ENCODE measurements around the gene KCNK18. TPM values are rescaled to one million over a fixed set of nuclear protein-coding genes. Genes with fewer than 3 reads are reported as not detected.
"Not testable (repeated sequence)": the region's sequence is repeated elsewhere in the genome, so short reads cannot be mapped to it uniquely, and the experiment has no call there.

The KCNK18 gene
- polyA plus RNA-seq, 4 donors = not detected

DNA sequence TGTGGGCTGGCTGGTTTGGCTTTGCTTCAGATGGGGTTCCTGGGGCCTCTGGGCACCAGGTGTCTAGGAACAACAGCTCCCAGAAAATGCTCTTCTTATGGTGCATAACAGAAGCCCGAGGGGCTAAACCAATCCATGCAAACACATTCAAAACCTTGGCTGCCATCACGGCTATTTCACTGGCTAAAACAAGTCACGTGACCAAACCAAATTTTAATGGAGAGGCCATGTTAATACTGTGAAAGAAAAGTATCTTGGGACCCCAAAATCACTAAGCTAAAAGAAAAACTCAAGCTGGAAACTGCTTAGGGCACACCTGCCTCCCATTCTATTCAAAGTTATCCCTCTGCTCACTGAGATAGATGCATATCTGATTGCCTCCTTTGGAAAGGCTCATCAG is 19.1 kb upstream of the KCNK18 start:
- Histone ChIP-seq H3K36me3 (ENCODE audit: control insufficient read depth in 3 of 3, insufficient read depth in 2 of 3, low read depth in 1 of 3, low read length in 3 of 3) (no peaks in the 10 kb centered on the region), H3K9me3 (ENCODE audit: control insufficient read depth in 2 of 2, insufficient read depth in 1 of 2, low read depth in 1 of 2, low read length in 1 of 2) (no peaks in the 10 kb centered on the region), H3K27ac (ENCODE audit: low read depth in 1 of 3, low read length in 2 of 3) (no peak overlapping the region), H3K4me1 (ENCODE audit: control insufficient read depth in 3 of 3, insufficient read depth in 2 of 3, low read depth in 1 of 3, low read length in 2 of 3) (peaks cover 0 to 5% (median 2%) of the 10 kb centered on the region in 3 donors), H3K27me3 (ENCODE audit: control insufficient read depth in 3 of 3, insufficient read depth in 3 of 3, low read length in 3 of 3) (peaks cover 0 to 12% (median 7%) of the 10 kb centered on the region in 3 donors), H3K4me3 (ENCODE audit: low read depth in 1 of 3, low read length in 3 of 3) (no peak overlapping the region)
- DNase-seq = no peak
- WGBS, 3 donors = 66 to 73% (median 71%) methylated on average over 3 of the region's 3 CpGs
- no peak for FAIRE-seq

DNA sequence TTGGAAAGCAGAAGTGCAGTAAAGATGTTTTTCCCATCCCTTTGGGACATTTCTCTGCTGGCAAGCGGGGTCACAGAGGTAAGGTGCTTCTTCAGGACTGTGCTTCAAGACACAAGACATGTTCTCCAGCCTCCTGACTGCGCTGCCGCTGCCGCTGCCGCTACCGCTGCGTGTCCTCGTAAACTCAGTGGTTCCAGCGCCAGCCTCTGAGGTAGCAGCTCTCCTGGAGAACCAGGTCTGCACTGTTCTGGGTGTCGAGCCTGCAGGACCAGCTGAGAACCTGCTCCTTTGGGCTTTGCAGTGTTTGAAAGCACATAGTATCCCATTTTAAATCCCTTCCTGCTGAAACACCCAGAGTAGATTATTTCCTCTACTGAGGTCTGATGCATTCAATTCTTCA is 13.0 kb upstream of the KCNK18 start:
- DNase-seq = no peak
- Histone ChIP-seq H3K27ac (ENCODE audit: low read depth in 1 of 3, low read length in 2 of 3) (no peak overlapping the region), H3K4me3 (ENCODE audit: low read depth in 1 of 3, low read length in 3 of 3) (no peak overlapping the region), H3K9me3 (ENCODE audit: control insufficient read depth in 2 of 2, insufficient read depth in 1 of 2, low read depth in 1 of 2, low read length in 1 of 2) (peaks cover 0 to 1% of the 10 kb centered on the region in 2 donors), H3K36me3 (ENCODE audit: control insufficient read depth in 3 of 3, insufficient read depth in 2 of 3, low read depth in 1 of 3, low read length in 3 of 3) (no peaks in the 10 kb centered on the region), H3K27me3 (ENCODE audit: control insufficient read depth in 3 of 3, insufficient read depth in 3 of 3, low read length in 3 of 3) (peaks cover 0 to 7% (median 4%) of the 10 kb centered on the region in 3 donors), H3K4me1 (ENCODE audit: control insufficient read depth in 3 of 3, insufficient read depth in 2 of 3, low read depth in 1 of 3, low read length in 2 of 3) (no peaks in the 10 kb centered on the region)
- 88 to 90% (median 89%) methylated on average over 10 of the region's 10 CpGs for WGBS, 3 donors
- FAIRE-seq = no peak

DNA sequence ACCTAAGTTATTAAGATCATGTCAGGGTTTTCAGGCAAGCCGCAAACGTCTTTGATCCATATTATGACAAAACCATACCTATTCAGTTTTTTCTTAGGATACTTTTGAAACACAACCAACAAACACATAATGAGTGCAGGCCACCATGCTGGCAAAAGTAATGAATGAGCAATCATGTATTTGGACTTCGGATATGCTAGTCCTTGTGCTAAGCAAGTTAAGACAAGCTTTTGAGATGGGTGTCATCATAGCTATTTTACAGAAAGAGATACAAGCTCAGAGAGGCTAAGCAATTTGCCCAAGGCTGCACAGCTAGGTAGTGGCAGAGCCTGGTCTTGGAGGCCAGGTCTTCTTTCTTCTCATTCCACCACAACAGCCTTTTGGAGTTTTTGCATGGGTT is 12.5 kb upstream of the KCNK18 start:
- FAIRE-seq (no peak), DNase-seq (no peak)
- WGBS, 3 donors = 75 to 88% (median 79%) methylated on average over 3 of the region's 3 CpGs
- H3K4me1 ChIP-seq (ENCODE audit: control insufficient read depth in 3 of 3, insufficient read depth in 2 of 3, low read depth in 1 of 3, low read length in 2 of 3) = no peaks in the 10 kb centered on the region
- H3K27me3 ChIP-seq (ENCODE audit: control insufficient read depth in 3 of 3, insufficient read depth in 3 of 3, low read length in 3 of 3) = peaks cover 0 to 7% (median 4%) of the 10 kb centered on the region in 3 donors
- no peak overlapping the region for H3K27ac ChIP-seq (ENCODE audit: low read depth in 1 of 3, low read length in 2 of 3)
- peaks cover 0 to 6% of the 10 kb centered on the region in 2 donors for H3K9me3 ChIP-seq (ENCODE audit: control insufficient read depth in 2 of 2, insufficient read depth in 1 of 2, low read depth in 1 of 2, low read length in 1 of 2)
- H3K36me3 ChIP-seq (ENCODE audit: control insufficient read depth in 3 of 3, insufficient read depth in 2 of 3, low read depth in 1 of 3, low read length in 3 of 3) = no peaks in the 10 kb centered on the region
- H3K4me3 ChIP-seq (ENCODE audit: low read depth in 1 of 3, low read length in 3 of 3) = no peak overlapping the region

DNA sequence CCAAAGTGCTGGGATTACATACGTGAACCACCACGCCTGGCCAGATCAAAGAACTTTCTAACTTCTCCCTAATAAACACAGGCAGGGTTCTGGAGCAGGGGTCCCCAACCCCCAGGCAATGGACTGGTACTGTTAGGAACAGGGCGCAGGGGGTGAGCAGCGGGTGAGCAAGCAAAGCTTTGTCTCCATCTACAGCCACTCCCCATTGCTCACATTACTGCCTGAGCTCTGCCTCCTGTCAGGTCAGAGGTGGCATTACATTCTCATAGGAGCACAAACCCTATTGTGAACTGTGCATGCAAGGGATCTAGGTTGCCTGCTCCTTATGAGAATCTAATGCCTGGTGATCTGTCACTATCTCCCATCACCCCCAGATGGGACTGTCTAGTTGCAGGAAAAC is 11.5 kb upstream of the KCNK18 start:
- DNase-seq; H3K27ac ChIP-seq (ENCODE audit: low read depth in 1 of 3, low read length in 2 of 3); H3K4me1 ChIP-seq (ENCODE audit: control insufficient read depth in 3 of 3, insufficient read depth in 2 of 3, low read depth in 1 of 3, low read length in 2 of 3); H3K27me3 ChIP-seq (ENCODE audit: control insufficient read depth in 3 of 3, insufficient read depth in 3 of 3, low read length in 3 of 3); H3K9me3 ChIP-seq (ENCODE audit: control insufficient read depth in 2 of 2, insufficient read depth in 1 of 2, low read depth in 1 of 2, low read length in 1 of 2); FAIRE-seq; H3K36me3 ChIP-seq (ENCODE audit: control insufficient read depth in 3 of 3, insufficient read depth in 2 of 3, low read depth in 1 of 3, low read length in 3 of 3); H3K4me3 ChIP-seq (ENCODE audit: low read depth in 1 of 3, low read length in 3 of 3): not testable (repeated sequence)
- 93 to 97% (median 94%) methylated on average over 4 of the region's 4 CpGs for WGBS, 3 donors

DNA sequence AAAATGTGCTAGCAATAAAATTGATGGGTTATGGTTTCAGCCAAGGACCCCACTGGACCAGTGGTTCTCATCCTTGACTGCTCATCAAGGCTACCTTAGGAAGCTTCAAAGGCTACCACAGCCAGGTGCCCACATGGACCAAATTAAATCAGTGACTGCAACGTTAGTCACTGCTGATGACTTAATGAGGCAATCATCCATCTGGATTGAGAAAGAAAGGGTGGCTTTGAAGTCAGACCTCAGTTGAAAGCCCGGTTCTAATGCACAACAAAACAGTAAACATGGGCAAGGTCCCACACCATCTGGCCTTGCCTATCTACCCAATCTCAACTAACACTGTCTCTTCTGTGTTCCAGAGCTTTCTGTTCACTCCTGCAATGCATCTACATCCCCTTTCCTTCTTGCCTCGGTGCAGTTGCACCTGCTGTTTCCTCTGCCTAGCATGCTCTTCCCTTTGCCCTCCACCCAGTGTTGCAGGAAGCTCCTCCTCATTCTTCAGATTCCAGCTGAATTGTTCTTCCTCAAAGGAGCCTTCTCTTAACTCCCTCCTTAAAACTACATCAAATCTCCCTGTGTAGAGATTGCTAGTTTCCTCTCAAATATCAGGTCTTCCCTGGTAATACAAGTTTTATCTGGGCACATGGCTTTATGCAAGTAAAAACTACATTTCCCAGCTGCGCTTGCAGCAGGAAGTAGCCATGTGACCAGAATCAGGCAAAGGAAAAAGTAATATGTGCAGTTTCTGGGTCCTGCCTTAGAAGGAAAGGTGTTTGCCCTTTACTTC is 10.3 kb upstream of the KCNK18 start:
- Histone ChIP-seq H3K27ac (ENCODE audit: low read depth in 1 of 3, low read length in 2 of 3) (no peak overlapping the region), H3K9me3 (ENCODE audit: control insufficient read depth in 2 of 2, insufficient read depth in 1 of 2, low read depth in 1 of 2, low read length in 1 of 2) (peaks cover 0 to 6% of the 10 kb centered on the region in 2 donors), H3K27me3 (ENCODE audit: control insufficient read depth in 3 of 3, insufficient read depth in 3 of 3, low read length in 3 of 3) (peaks cover 0 to 5% (median 0%) of the 10 kb centered on the region in 3 donors), H3K36me3 (ENCODE audit: control insufficient read depth in 3 of 3, insufficient read depth in 2 of 3, low read depth in 1 of 3, low read length in 3 of 3) (no peaks in the 10 kb centered on the region), H3K4me3 (ENCODE audit: low read depth in 1 of 3, low read length in 3 of 3) (no peak overlapping the region), H3K4me1 (ENCODE audit: control insufficient read depth in 3 of 3, insufficient read depth in 2 of 3, low read depth in 1 of 3, low read length in 2 of 3) (no peaks in the 10 kb centered on the region)
- FAIRE-seq (no peak), DNase-seq (peak in 1 of 2 donors; percentile 10)
- WGBS, 3 donors = 32 to 57% (median 41%) methylated on average over 4 of the region's 4 CpGs

DNA sequence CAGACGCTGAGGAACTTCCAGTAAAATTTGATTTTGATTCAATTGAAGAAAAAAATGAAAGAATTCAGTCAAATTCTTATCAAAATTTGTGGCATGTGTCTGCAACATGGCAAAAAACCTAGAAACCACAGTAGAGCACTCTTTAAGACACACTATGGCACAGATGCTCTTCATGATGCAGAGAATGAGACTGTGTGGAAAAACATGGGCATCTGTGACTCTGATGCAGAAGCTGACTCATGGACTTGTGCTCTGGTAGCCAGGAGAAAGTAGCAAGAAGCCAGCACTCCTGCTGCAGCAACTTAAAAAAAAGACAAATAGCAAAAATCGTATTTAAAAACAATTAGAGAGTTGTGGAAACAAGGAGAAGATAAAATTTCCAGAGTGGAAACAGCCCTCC is 8.9 kb upstream of the KCNK18 start:
- FAIRE-seq (no peak), DNase-seq (no peak)
- H3K36me3 ChIP-seq (ENCODE audit: control insufficient read depth in 3 of 3, insufficient read depth in 2 of 3, low read depth in 1 of 3, low read length in 3 of 3) = no peaks in the 10 kb centered on the region
- H3K27ac ChIP-seq (ENCODE audit: low read depth in 1 of 3, low read length in 2 of 3) = no peak overlapping the region
- H3K9me3 ChIP-seq (ENCODE audit: control insufficient read depth in 2 of 2, insufficient read depth in 1 of 2, low read depth in 1 of 2, low read length in 1 of 2) = peaks cover 0 to 6% of the 10 kb centered on the region in 2 donors
- no peaks in the 10 kb centered on the region for H3K4me1 ChIP-seq (ENCODE audit: control insufficient read depth in 3 of 3, insufficient read depth in 2 of 3, low read depth in 1 of 3, low read length in 2 of 3)
- no peak overlapping the region for H3K4me3 ChIP-seq (ENCODE audit: low read depth in 1 of 3, low read length in 3 of 3)
- WGBS, 3 donors = 74 to 83% (median 81%) methylated on average over 2 of the region's 2 CpGs
- no peaks in the 10 kb centered on the region for H3K27me3 ChIP-seq (ENCODE audit: control insufficient read depth in 3 of 3, insufficient read depth in 3 of 3, low read length in 3 of 3)

DNA sequence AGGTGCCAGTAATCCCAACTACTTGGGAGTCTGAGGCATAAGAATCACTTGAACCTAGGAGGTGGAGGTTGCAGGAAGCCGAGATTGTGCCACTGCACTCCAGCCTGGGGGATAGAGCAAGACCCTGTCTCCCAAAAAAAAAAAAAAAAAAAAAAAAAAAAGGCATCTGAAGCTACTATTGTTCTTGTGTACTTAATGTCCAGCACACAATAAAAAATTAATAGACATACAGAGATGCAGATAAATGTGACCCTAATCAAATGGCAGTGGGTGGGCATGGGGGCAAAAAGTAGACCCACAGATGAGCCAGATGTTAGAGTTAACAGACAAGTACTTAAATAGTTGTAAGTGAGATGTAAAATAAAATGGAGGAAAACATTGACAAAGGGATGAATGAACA is 7.7 kb upstream of the KCNK18 start:
- H3K4me3 ChIP-seq (ENCODE audit: low read depth in 1 of 3, low read length in 3 of 3) = no peak overlapping the region
- H3K27me3 ChIP-seq (ENCODE audit: control insufficient read depth in 3 of 3, insufficient read depth in 3 of 3, low read length in 3 of 3) = peaks cover 0 to 3% (median 0%) of the 10 kb centered on the region in 3 donors
- H3K27ac ChIP-seq (ENCODE audit: low read depth in 1 of 3, low read length in 2 of 3) = no peak overlapping the region
- peaks cover 0 to 6% of the 10 kb centered on the region in 2 donors for H3K9me3 ChIP-seq (ENCODE audit: control insufficient read depth in 2 of 2, insufficient read depth in 1 of 2, low read depth in 1 of 2, low read length in 1 of 2)
- DNase-seq (no peak), FAIRE-seq (no peak)
- H3K36me3 ChIP-seq (ENCODE audit: control insufficient read depth in 3 of 3, insufficient read depth in 2 of 3, low read depth in 1 of 3, low read length in 3 of 3) = no peaks in the 10 kb centered on the region
- no peaks in the 10 kb centered on the region for H3K4me1 ChIP-seq (ENCODE audit: control insufficient read depth in 3 of 3, insufficient read depth in 2 of 3, low read depth in 1 of 3, low read length in 2 of 3)
- 65 to 83% (median 71%) methylated on average over 1 of the region's 1 CpG for WGBS, 3 donors

DNA sequence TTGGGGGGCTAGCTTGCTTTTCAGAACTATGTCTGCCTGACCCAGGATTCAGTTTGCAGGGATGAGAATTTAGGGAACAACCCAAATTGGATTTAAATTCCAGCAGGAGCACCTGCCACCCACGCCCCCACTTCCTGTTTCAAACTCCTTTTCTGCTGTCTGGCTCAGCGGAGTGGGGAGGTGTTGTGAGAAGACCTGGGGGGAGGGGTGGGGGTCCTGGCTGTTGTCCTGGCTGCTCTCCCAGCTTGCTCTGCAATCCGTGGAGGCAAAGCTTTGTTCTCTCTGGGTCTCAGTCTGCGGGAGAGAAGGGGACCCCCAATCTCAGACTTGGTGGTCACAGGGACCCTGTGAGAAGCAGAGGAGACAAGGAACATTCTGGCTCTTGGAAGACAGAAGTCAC is 799 bp downstream of the KCNK18 start:
- Histone ChIP-seq H3K27me3 (ENCODE audit: control insufficient read depth in 3 of 3, insufficient read depth in 3 of 3, low read length in 3 of 3) (peaks cover 0 to 3% (median 2%) of the 10 kb centered on the region in 3 donors), H3K36me3 (ENCODE audit: control insufficient read depth in 3 of 3, insufficient read depth in 2 of 3, low read depth in 1 of 3, low read length in 3 of 3) (no peaks in the 10 kb centered on the region), H3K4me1 (ENCODE audit: control insufficient read depth in 3 of 3, insufficient read depth in 2 of 3, low read depth in 1 of 3, low read length in 2 of 3) (no peaks in the 10 kb centered on the region), H3K27ac (ENCODE audit: low read depth in 1 of 3, low read length in 2 of 3) (no peak overlapping the region), H3K9me3 (ENCODE audit: control insufficient read depth in 2 of 2, insufficient read depth in 1 of 2, low read depth in 1 of 2, low read length in 1 of 2) (no peaks in the 10 kb centered on the region), H3K4me3 (ENCODE audit: low read depth in 1 of 3, low read length in 3 of 3) (no peak overlapping the region)
- 35 to 59% (median 43%) methylated on average over 3 to 4 of the region's 4 CpGs for whole genome bisulfite sequencing, 3 donors
- FAIRE-seq = no peak
- DNase-seq = no peak

DNA sequence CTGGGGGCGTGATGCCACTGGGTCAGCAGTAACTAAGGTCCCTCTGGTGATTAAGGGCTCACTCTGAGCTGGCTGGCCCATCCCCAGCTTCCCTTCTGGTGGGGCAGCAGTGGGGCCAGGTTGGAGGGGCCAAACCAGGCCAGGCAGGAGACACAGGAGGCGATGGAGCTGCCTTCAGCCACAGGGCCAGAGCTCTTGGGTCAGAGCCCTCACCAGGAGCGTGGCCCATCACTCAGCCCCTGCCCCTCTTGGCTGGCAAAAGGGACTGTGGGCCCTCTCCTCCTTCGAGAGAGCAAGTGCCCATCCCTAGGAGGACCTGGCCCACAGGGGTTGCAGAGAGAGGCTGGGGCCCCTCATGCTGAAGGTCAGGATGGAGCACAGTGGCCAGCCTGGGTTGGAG is 4.5 kb downstream of the KCNK18 start:
- Histone ChIP-seq H3K27me3 (ENCODE audit: control insufficient read depth in 3 of 3, insufficient read depth in 3 of 3, low read length in 3 of 3) (peaks cover 0 to 2% (median 0%) of the 10 kb centered on the region in 3 donors), H3K4me3 (ENCODE audit: low read depth in 1 of 3, low read length in 3 of 3) (no peak overlapping the region), H3K36me3 (ENCODE audit: control insufficient read depth in 3 of 3, insufficient read depth in 2 of 3, low read depth in 1 of 3, low read length in 3 of 3) (no peaks in the 10 kb centered on the region), H3K9me3 (ENCODE audit: control insufficient read depth in 2 of 2, insufficient read depth in 1 of 2, low read depth in 1 of 2, low read length in 1 of 2) (peaks cover 0 to 3% of the 10 kb centered on the region in 2 donors), H3K4me1 (ENCODE audit: control insufficient read depth in 3 of 3, insufficient read depth in 2 of 3, low read depth in 1 of 3, low read length in 2 of 3) (no peaks in the 10 kb centered on the region), H3K27ac (ENCODE audit: low read depth in 1 of 3, low read length in 2 of 3) (no peak overlapping the region)
- DNase-seq (no peak), FAIRE-seq (no peak)
- 61 to 78% (median 63%) methylated on average over 4 of the region's 4 CpGs for WGBS, 3 donors
